Keratinocyte (primary cell): ENCODE measurements around the gene STX7. TPM values are rescaled to one million over a fixed set of nuclear protein-coding genes. Genes with fewer than 3 reads are reported as not detected.

Source experiments
- DNase-seq: peaks from one replicate; pipeline ENCODE4 v3.0.0-alpha.2; 2011; ENCODE audit warnings: low read depth, missing footprints, low spot score
- FAIRE-seq: peaks from 2 replicates; lab custom pipeline; 2011; peaks lifted over from hg19 to GRCh38; lab: Jason Lieb, UNC
- H2AFZ ChIP-seq: 2 replicates; pipeline ENCODE4 v1.6.0; 2012; ENCODE audit warnings: low read length, control low read depth, inconsistent platforms; ENCODE audit not compliant: control insufficient read depth
- H3K27ac ChIP-seq: 2 replicates; pipeline ENCODE4 v1.5.1; 2011; ENCODE audit warnings: low read length; ENCODE audit not compliant: control insufficient read depth, insufficient read depth
- H3K27me3 ChIP-seq: 3 replicates; pipeline ENCODE4 v1.6.0; 2011; ENCODE audit warnings: low read length; ENCODE audit not compliant: control insufficient read depth, insufficient read depth; ENCODE audit errors: extremely low read depth
- H3K36me3 ChIP-seq, 2 experiments: 2 replicates in 1 of 2; 3 replicates in 1 of 2; pipeline ENCODE4 v1.5.1; 2011; ENCODE audit warnings: low read length in 2 of 2, mild to moderate bottlenecking in 1 of 2; ENCODE audit not compliant: control insufficient read depth in 2 of 2, insufficient read depth in 2 of 2; ENCODE audit errors: extremely low read depth in 1 of 2
- H3K4me1 ChIP-seq: 3 replicates; pipeline ENCODE4 v1.5.1; 2011; ENCODE audit warnings: low read length; ENCODE audit not compliant: control insufficient read depth, insufficient read depth; ENCODE audit errors: extremely low read depth
- H3K4me2 ChIP-seq: 3 replicates; pipeline ENCODE4 v1.6.0; 2011; ENCODE audit warnings: low read depth, low read length; ENCODE audit not compliant: control insufficient read depth, insufficient read depth; ENCODE audit errors: extremely low read depth
- H3K4me3 ChIP-seq, 3 experiments: fragments of 200-600 bp in 1 of 3; sonication (generic) in 1 of 3; 2 replicates in 2 of 3; 3 replicates in 1 of 3; pipeline ENCODE4 v1.5.1; 2011 to 2016; ENCODE audit warnings: low read length in 3 of 3, mild to moderate bottlenecking in 3 of 3, control low read depth in 2 of 3, inconsistent platforms in 1 of 3, low read depth in 1 of 3, mixed read lengths in 1 of 3, mixed run types in 1 of 3, moderate library complexity in 1 of 3; ENCODE audit not compliant: control insufficient read depth in 2 of 3, insufficient read depth in 2 of 3; ENCODE audit errors: extremely low read depth in 1 of 3
- H3K79me2 ChIP-seq: 2 replicates; pipeline ENCODE4 v1.6.0; 2012; ENCODE audit warnings: low read length; ENCODE audit not compliant: control insufficient read depth, insufficient read depth
- H3K9ac ChIP-seq: 3 replicates; pipeline ENCODE4 v1.6.0; 2011; ENCODE audit warnings: low read length; ENCODE audit not compliant: control insufficient read depth, insufficient read depth; ENCODE audit errors: extremely low read depth
- H3K9me1 ChIP-seq: 3 replicates; pipeline ENCODE4 v1.6.0; 2011; ENCODE audit warnings: low read length; ENCODE audit not compliant: control insufficient read depth, insufficient read depth; ENCODE audit errors: extremely low read depth
- H3K9me3 ChIP-seq: 2 replicates; pipeline ENCODE4 v1.5.1; 2012; ENCODE audit warnings: low read depth, low read length; ENCODE audit not compliant: control insufficient read depth
- H4K20me1 ChIP-seq: 3 replicates; pipeline ENCODE4 v1.6.0; 2011; ENCODE audit warnings: low read length; ENCODE audit not compliant: control insufficient read depth, insufficient read depth; ENCODE audit errors: extremely low read depth
- EZH2 ChIP-seq: IDR thresholded peaks from one replicate; pipeline ENCODE4 v1.6.1; 2012; ENCODE audit warnings: inconsistent platforms, mild to moderate bottlenecking, low read length, moderate library complexity
- dilution Hi-C: fragments of 300-500 bp; cut with MboI; formaldehyde crosslinking; loops from one replicate; pipeline ENCODE4 v1.7.0; 2020; ENCODE audit warnings: low sequenced_read_pairs; ENCODE audit not compliant: extremely low pct_ligation_motif_present
- polyA plus RNA-seq, 5 experiments: library from polyadenylated mRNA; depleted of rRNA in 3 of 5; stranded (reverse) in 3 of 5; stranded (forward) in 1 of 5; unstranded in 1 of 5; fragments of >200 nt; gene quantifications; 1 replicate in 1 of 5; 2 replicates in 3 of 5; 3 replicates in 1 of 5; pipeline versions ENCODE4 v1.2.1 to v1.2.3, GENCODE V29; 2011 to 2012; ENCODE audit warnings: missing spikeins in 2 of 5, low read depth in 1 of 5, low replicate concordance in 1 of 5
- TF ChIP-seq, protein P1 (sequence below), 3 experiments: IDR thresholded peaks in 1 of 3; conservative IDR thresholded peaks in 1 of 3; optimal IDR thresholded peaks in 1 of 3; 2 replicates in 2 of 3; 3 replicates in 1 of 3; pipeline versions ENCODE3 to v1.5.1; 2011; ENCODE audit warnings: low read length in 3 of 3, mild to moderate bottlenecking in 3 of 3, moderate library complexity in 2 of 3, control low read depth in 1 of 3, inconsistent platforms in 1 of 3; ENCODE audit not compliant: insufficient read depth in 2 of 3; ENCODE audit errors: extremely low read depth in 1 of 3

Gene STX7
- polyA plus RNA-seq, 1 donor (not counting 4 experiments of a cell fraction or from before 2014, with no cell fraction given): 41.0 TPM

DNA sequence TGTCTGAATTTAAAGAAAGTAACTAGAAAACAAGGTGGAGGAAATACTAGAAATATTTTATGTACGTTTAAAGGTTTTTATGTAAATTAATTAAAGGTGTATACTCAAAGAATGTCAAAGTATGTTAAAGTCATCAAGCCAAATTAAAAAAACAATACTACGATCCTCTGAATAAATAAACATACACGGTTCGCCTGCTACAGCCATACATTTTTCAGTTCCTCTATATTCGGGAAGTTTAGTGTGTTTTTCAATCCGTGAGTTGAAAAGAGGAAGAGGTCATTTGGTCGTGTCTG, 626 bp downstream of the STX7 start:
- FAIRE-seq: no peak
- TF ChIP-seq, protein P1, sequence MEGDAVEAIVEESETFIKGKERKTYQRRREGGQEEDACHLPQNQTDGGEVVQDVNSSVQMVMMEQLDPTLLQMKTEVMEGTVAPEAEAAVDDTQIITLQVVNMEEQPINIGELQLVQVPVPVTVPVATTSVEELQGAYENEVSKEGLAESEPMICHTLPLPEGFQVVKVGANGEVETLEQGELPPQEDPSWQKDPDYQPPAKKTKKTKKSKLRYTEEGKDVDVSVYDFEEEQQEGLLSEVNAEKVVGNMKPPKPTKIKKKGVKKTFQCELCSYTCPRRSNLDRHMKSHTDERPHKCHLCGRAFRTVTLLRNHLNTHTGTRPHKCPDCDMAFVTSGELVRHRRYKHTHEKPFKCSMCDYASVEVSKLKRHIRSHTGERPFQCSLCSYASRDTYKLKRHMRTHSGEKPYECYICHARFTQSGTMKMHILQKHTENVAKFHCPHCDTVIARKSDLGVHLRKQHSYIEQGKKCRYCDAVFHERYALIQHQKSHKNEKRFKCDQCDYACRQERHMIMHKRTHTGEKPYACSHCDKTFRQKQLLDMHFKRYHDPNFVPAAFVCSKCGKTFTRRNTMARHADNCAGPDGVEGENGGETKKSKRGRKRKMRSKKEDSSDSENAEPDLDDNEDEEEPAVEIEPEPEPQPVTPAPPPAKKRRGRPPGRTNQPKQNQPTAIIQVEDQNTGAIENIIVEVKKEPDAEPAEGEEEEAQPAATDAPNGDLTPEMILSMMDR (optimal IDR thresholded peaks at IDR 0.05 in 1 of 3, IDR thresholded peaks at IDR 0.05 in 1 of 3, conservative IDR thresholded peaks at IDR 0.05 in 1 of 3; ENCODE audit: extremely low read depth in 1 of 3, insufficient read depth in 2 of 3, low read length in 3 of 3): no peak
- TF ChIP-seq EZH2: no peak
- peaks cover 48% of the 10 kb centered on the region for H3K79me2 ChIP-seq

DNA sequence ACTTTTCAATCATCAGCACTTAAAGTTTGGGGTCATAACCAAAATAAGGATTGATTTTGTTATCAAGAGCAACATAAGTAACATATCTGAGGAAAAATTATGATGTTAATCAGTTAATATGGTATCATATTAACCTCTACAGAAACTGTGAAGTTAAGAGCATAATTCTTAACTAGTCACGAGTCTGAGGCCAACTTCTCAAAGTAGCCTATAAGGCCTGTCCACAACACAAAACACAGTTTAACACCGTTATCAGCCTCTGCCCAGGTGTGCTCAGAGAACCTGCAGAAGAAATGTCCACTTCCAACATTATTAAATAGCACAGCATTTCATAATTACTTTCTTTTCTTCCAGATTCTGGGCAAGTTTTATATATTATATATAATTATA, 1.1 kb downstream of the STX7 start:
- H3K9me1 ChIP-seq: no peaks in the 10 kb centered on the region
- peaks cover 13% of the 10 kb centered on the region for H3K4me1 ChIP-seq
- peak overlapping the region; percentile 88 to 96 (median 94) for H3K4me3 ChIP-seq
- H3K27ac ChIP-seq: peak overlapping the region; percentile 84
- dilution Hi-C loops: no loop called here
- H3K9me3 ChIP-seq: no peaks in the 10 kb centered on the region
- DNase-seq (no peak), FAIRE-seq (no peak)
- no peak overlapping the region for H2AFZ ChIP-seq
- H4K20me1 ChIP-seq: no peaks in the 10 kb centered on the region
- no peaks in the 10 kb centered on the region for H3K27me3 ChIP-seq
- H3K9ac ChIP-seq: peak overlapping the region; percentile 88
- H3K4me2 ChIP-seq: peak overlapping the region; percentile 92
- no peaks in the 10 kb centered on the region for H3K36me3 ChIP-seq
- H3K79me2 ChIP-seq: peaks cover 49% of the 10 kb centered on the region
- no peak for TF ChIP-seq EZH2
- TF ChIP-seq, protein P1 (optimal IDR thresholded peaks at IDR 0.05 in 1 of 3, IDR thresholded peaks at IDR 0.05 in 1 of 3, conservative IDR thresholded peaks at IDR 0.05 in 1 of 3; ENCODE audit: extremely low read depth in 1 of 3, insufficient read depth in 2 of 3, low read length in 3 of 3): no peak

More for the DNA sequence above, 626 bp downstream of the STX7 start:
- H3K4me3 ChIP-seq: peak overlapping the region; percentile 88 to 96 (median 94)
- no peaks in the 10 kb centered on the region for H3K27me3 ChIP-seq
- peaks cover 13% of the 10 kb centered on the region for H3K4me1 ChIP-seq
- peak overlapping the region; percentile 92 for H3K4me2 ChIP-seq
- H3K9me3 ChIP-seq: no peaks in the 10 kb centered on the region
- H3K27ac ChIP-seq: peak overlapping the region; percentile 84
- peak overlapping the region; percentile 88 for H3K9ac ChIP-seq
- peak overlapping the region; percentile 75 for H2AFZ ChIP-seq
- no peak for DNase-seq
- no peaks in the 10 kb centered on the region for H3K9me1 ChIP-seq
- dilution Hi-C loops: no loop called here
- H3K36me3 ChIP-seq: no peaks in the 10 kb centered on the region
- H4K20me1 ChIP-seq: no peaks in the 10 kb centered on the region
